ENCODE data around the gene FRMD1.

The FRMD1 gene

DNA sequence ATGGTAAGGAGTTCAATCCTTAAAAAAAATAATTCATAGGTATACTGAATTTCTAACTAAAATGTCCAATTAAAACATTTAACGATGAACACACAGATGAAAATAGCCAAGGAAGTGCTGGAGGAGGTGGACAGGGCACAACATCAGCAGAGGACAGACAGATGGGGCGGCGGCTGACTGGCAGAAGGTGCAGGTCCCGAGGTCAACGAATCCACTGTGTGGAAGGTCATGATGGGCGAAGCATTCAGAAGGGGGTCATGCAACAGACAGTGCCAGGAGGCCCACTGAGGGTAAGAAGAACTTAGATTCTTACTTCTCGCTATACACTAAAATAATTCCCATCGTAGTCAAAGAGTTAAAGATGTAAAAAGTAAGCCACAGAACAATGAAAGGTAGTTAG, 34.2 kb upstream of the FRMD1 start:
- no peak overlapping the region for H3K4me2 ChIP-seq (ENCODE audit: low read length)
- no peaks in the 10 kb centered on the region for H3K9me3 ChIP-seq (ENCODE audit: control insufficient read depth, insufficient read depth, low read length)
- TF ChIP-seq, protein P1, sequence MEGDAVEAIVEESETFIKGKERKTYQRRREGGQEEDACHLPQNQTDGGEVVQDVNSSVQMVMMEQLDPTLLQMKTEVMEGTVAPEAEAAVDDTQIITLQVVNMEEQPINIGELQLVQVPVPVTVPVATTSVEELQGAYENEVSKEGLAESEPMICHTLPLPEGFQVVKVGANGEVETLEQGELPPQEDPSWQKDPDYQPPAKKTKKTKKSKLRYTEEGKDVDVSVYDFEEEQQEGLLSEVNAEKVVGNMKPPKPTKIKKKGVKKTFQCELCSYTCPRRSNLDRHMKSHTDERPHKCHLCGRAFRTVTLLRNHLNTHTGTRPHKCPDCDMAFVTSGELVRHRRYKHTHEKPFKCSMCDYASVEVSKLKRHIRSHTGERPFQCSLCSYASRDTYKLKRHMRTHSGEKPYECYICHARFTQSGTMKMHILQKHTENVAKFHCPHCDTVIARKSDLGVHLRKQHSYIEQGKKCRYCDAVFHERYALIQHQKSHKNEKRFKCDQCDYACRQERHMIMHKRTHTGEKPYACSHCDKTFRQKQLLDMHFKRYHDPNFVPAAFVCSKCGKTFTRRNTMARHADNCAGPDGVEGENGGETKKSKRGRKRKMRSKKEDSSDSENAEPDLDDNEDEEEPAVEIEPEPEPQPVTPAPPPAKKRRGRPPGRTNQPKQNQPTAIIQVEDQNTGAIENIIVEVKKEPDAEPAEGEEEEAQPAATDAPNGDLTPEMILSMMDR (IDR thresholded peaks at IDR 0.05; ENCODE audit: low read depth, low read length, poor library complexity, severe bottlenecking) = no peak
- TF ChIP-seq EZH2phosphoT487 (IDR thresholded peaks at IDR 0.05; ENCODE audit: borderline replicate concordance, low read length) = no peak
- H3F3A ChIP-seq (ENCODE audit: control insufficient read depth, insufficient read depth) = no peaks in the 10 kb centered on the region
- H3K27me3 ChIP-seq (ENCODE audit: control insufficient read depth, low read length) = no peaks in the 10 kb centered on the region
- H4K20me1 ChIP-seq (ENCODE audit: control insufficient read depth, insufficient read depth, low read depth, low read length) = no peaks in the 10 kb centered on the region
- no peak overlapping the region for H3K27ac ChIP-seq (ENCODE audit: low read depth, low read length)
- H3K4me3 ChIP-seq (ENCODE audit: low read length) = no peak overlapping the region
- H3K9me2 ChIP-seq (replicated peaks; ENCODE audit: control insufficient read depth, low read length) = no peaks in the 10 kb centered on the region
- no peaks in the 10 kb centered on the region for H3K36me3 ChIP-seq (ENCODE audit: control insufficient read depth, low read length)
- H3K4me1 ChIP-seq (ENCODE audit: control insufficient read depth, low read length) = no peaks in the 10 kb centered on the region
- no peaks in the 10 kb centered on the region for H3K79me2 ChIP-seq (ENCODE audit: control insufficient read depth, low read length)

DNA sequence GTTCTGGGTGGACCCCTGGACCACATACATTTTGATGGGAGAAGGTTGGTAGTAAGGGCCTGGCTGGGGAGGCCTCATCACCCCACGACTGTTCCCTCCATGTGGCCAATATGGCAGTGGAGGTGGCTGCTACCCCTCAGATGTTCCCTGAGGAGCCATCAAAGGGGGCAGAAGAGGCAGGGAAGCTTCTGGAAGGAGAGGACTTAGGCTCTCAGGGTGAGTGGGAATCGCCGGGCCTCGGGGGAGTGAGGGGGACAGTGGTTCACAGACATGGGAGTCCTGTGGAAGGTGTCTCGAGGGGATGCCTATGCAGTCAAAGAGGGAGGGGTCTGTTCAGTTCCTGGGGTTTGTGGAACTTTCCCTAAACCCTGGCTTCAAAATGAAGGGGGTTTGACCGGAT, 32.9 kb upstream of the FRMD1 start:
- H3K79me2 ChIP-seq (ENCODE audit: control insufficient read depth, low read length) = no peaks in the 10 kb centered on the region
- no peak overlapping the region for H3K4me2 ChIP-seq (ENCODE audit: low read length)
- H4K20me1 ChIP-seq (ENCODE audit: control insufficient read depth, insufficient read depth, low read depth, low read length) = no peaks in the 10 kb centered on the region
- no peaks in the 10 kb centered on the region for H3K36me3 ChIP-seq (ENCODE audit: control insufficient read depth, low read length)
- no peaks in the 10 kb centered on the region for H3K27me3 ChIP-seq (ENCODE audit: control insufficient read depth, low read length)
- no peaks in the 10 kb centered on the region for H3F3A ChIP-seq (ENCODE audit: control insufficient read depth, insufficient read depth)
- TF ChIP-seq EZH2phosphoT487 (IDR thresholded peaks at IDR 0.05; ENCODE audit: borderline replicate concordance, low read length) = no peak
- TF ChIP-seq, protein P1 (IDR thresholded peaks at IDR 0.05; ENCODE audit: low read depth, low read length, poor library complexity, severe bottlenecking) = no peak
- H3K9me2 ChIP-seq (replicated peaks; ENCODE audit: control insufficient read depth, low read length) = no peaks in the 10 kb centered on the region
- H3K27ac ChIP-seq (ENCODE audit: low read depth, low read length) = no peak overlapping the region
- H3K9me3 ChIP-seq (ENCODE audit: control insufficient read depth, insufficient read depth, low read length) = no peaks in the 10 kb centered on the region
- no peak overlapping the region for H3K4me3 ChIP-seq (ENCODE audit: low read length)
- H3K4me1 ChIP-seq (ENCODE audit: control insufficient read depth, low read length) = no peaks in the 10 kb centered on the region

GRCh38 chr6:168110437-168110836, 31.4 kb upstream of the FRMD1 start:
- H3K27ac ChIP-seq (ENCODE audit: low read depth, low read length) = no peak overlapping the region
- H3K4me1 ChIP-seq (ENCODE audit: control insufficient read depth, low read length) = no peaks in the 10 kb centered on the region
- no peak overlapping the region for H3K4me3 ChIP-seq (ENCODE audit: low read length)
- no peaks in the 10 kb centered on the region for H3K27me3 ChIP-seq (ENCODE audit: control insufficient read depth, low read length)
- H3K36me3 ChIP-seq (ENCODE audit: control insufficient read depth, low read length) = no peaks in the 10 kb centered on the region
- H3F3A ChIP-seq (ENCODE audit: control insufficient read depth, insufficient read depth) = no peaks in the 10 kb centered on the region
- H3K9me3 ChIP-seq (ENCODE audit: control insufficient read depth, insufficient read depth, low read length) = no peaks in the 10 kb centered on the region
- H3K79me2 ChIP-seq (ENCODE audit: control insufficient read depth, low read length) = no peaks in the 10 kb centered on the region
- no peak overlapping the region for H3K4me2 ChIP-seq (ENCODE audit: low read length)
- H3K9me2 ChIP-seq (replicated peaks; ENCODE audit: control insufficient read depth, low read length) = no peaks in the 10 kb centered on the region
- TF ChIP-seq, protein P1 (IDR thresholded peaks at IDR 0.05; ENCODE audit: low read depth, low read length, poor library complexity, severe bottlenecking) = no peak
- TF ChIP-seq EZH2phosphoT487 (IDR thresholded peaks at IDR 0.05; ENCODE audit: borderline replicate concordance, low read length) = no peak
- no peaks in the 10 kb centered on the region for H4K20me1 ChIP-seq (ENCODE audit: control insufficient read depth, insufficient read depth, low read depth, low read length)

- no peaks in the 10 kb centered on the region for H3K27me3 ChIP-seq (ENCODE audit: control insufficient read depth, low read length)
- H3K27ac ChIP-seq (ENCODE audit: low read depth, low read length) = no peak overlapping the region
- H3K4me1 ChIP-seq (ENCODE audit: control insufficient read depth, low read length) = no peaks in the 10 kb centered on the region
- TF ChIP-seq, protein P1 (IDR thresholded peaks at IDR 0.05; ENCODE audit: low read depth, low read length, poor library complexity, severe bottlenecking) = no peak
- no peak for TF ChIP-seq EZH2phosphoT487 (IDR thresholded peaks at IDR 0.05; ENCODE audit: borderline replicate concordance, low read length)
- H3K79me2 ChIP-seq (ENCODE audit: control insufficient read depth, low read length) = no peaks in the 10 kb centered on the region
- H3K4me3 ChIP-seq (ENCODE audit: low read length) = no peak overlapping the region
- H3F3A ChIP-seq (ENCODE audit: control insufficient read depth, insufficient read depth) = no peaks in the 10 kb centered on the region
- H4K20me1 ChIP-seq (ENCODE audit: control insufficient read depth, insufficient read depth, low read depth, low read length) = no peaks in the 10 kb centered on the region
- H3K9me2 ChIP-seq (replicated peaks; ENCODE audit: control insufficient read depth, low read length) = no peaks in the 10 kb centered on the region
- no peaks in the 10 kb centered on the region for H3K9me3 ChIP-seq (ENCODE audit: control insufficient read depth, insufficient read depth, low read length)
- no peak overlapping the region for H3K4me2 ChIP-seq (ENCODE audit: low read length)
- H3K36me3 ChIP-seq (ENCODE audit: control insufficient read depth, low read length) = no peaks in the 10 kb centered on the region
Measured at GRCh38 chr6:168109171-168109570, 30.2 kb upstream of the FRMD1 start.

Data from DOHH2 (cell line).